Activated naive CD4-positive, alpha-beta T cell treated with anti-CD3 and anti-CD28 coated beads for 36 hours (primary cell): Measurements from ENCODE around the gene GSK3B. TPM values are rescaled to one million over a fixed set of nuclear protein-coding genes. Genes with fewer than 3 reads are reported as not detected.

Experiments used
- CTCF ChIA-PET: fragments of 350-600 bp; sonication (Branson Sonifier 250); formaldehyde crosslinking; loops from one replicate; lab custom pipeline; 2021; ENCODE audit warnings: antibody characterized with exemption; lab: Charles Lee
- DNase-seq: peaks from one replicate; pipeline ENCODE4 v3.0.0-alpha.2; 2020
- H3K27ac Mint-ChIP-seq: one replicate; pipeline ENCODE4 v1.8.0; 2021; ENCODE audit warnings: mild to moderate bottlenecking, mixed read lengths
- H3K27me3 Mint-ChIP-seq: one replicate; pipeline ENCODE4 v1.8.0; 2021; ENCODE audit warnings: low read depth, mixed read lengths
- H3K36me3 Mint-ChIP-seq: one replicate; pipeline ENCODE4 v1.8.0; 2021; ENCODE audit warnings: low read depth, mixed read lengths
- H3K4me1 Mint-ChIP-seq: one replicate; pipeline ENCODE4 v1.8.0; 2021; ENCODE audit warnings: low read depth, mixed read lengths
- H3K4me3 Mint-ChIP-seq: one replicate; pipeline ENCODE4 v1.8.0; 2021; ENCODE audit warnings: mild to moderate bottlenecking, moderate library complexity, mixed read lengths
- H3K9me3 Mint-ChIP-seq: one replicate; pipeline ENCODE4 v1.8.0; 2021; ENCODE audit warnings: mixed read lengths
- intact Hi-C: fragments of 100-400 bp; cut with micrococcal nuclease; formaldehyde crosslinking; loops from one replicate; pipeline ENCODE4 v1.15.1; 2023
- total RNA-seq, 2 experiments: library from RNA; stranded (reverse); gene quantifications; one replicate each; pipeline ENCODE4 v1.2.3, GENCODE V29; 2021

Gene GSK3B
- total RNA-seq, 2 experiments from 2014 or later, result 25.9 to 27.8 TPM

DNA sequence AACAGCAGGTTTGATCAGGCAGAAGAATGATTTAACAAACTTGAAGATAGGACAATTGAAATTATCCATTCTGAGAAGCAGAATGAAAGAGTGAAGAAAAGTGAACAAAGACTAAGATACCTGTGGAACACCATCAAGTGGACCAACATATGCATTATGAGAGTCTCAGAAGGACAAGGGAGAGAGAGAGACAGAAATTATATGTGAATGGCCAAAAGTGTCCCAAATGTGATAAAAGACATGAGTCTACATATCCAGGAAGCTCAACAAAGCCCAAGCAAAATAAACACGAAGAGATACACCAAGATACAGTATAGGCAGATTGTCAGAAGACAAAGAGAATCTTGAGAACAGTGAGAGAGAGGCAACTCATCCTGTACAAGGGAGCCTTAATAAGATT is 317.9 kb downstream of the GSK3B start:
- no peak overlapping the region for H3K27ac Mint-ChIP-seq
- peaks cover 8% of the 10 kb centered on the region for H3K9me3 Mint-ChIP-seq
- H3K4me3 Mint-ChIP-seq, result no peak overlapping the region
- no peak for DNase-seq
- CTCF ChIA-PET, result no interaction called here
- H3K4me1 Mint-ChIP-seq, result peaks cover 7% of the 10 kb centered on the region
- H3K36me3 Mint-ChIP-seq, result no peaks in the 10 kb centered on the region
- no peaks in the 10 kb centered on the region for H3K27me3 Mint-ChIP-seq
- intact Hi-C loops, result no loop called here

DNA sequence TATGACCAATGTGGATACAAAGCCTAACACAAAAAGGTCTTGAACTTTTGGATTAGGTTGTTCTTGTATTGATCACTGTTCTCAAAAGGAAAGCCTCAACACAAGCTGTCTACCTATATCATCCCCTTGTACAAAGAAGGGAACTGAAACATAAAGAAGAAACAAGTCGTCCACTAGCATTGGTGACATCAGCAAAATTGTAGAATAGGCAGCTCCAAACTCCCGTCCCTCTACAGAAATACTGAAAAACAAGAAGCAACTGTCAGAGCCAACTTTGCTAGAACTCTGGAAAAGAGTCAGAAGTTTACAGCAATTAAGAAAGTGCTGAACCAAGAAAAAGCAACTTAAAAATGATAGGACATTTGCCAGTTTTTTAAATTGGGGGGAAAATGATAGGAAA is 319.8 kb downstream of the GSK3B start:
- H3K4me3 Mint-ChIP-seq, result no peak overlapping the region
- no peaks in the 10 kb centered on the region for H3K27me3 Mint-ChIP-seq
- H3K9me3 Mint-ChIP-seq, result peaks cover 8% of the 10 kb centered on the region
- no peak for DNase-seq
- H3K36me3 Mint-ChIP-seq, result no peaks in the 10 kb centered on the region
- intact Hi-C loops, result no loop called here
- CTCF ChIA-PET, result no interaction called here
- no peak overlapping the region for H3K27ac Mint-ChIP-seq
- H3K4me1 Mint-ChIP-seq, result no peaks in the 10 kb centered on the region

Other genes with a start within 250 kb of the GSK3B start
- not detected for gene GPR156, start 190.8 kb upstream of the GSK3B start, total RNA-seq